H1 (cell line): ENCODE data around the gene KCP. TPM values are rescaled to one million over a fixed set of nuclear protein-coding genes. Genes with fewer than 3 reads are reported as not detected.

Experiments
- CTCF ChIA-PET: fragments of 300-600 bp; sonication (Branson Sonifier 250); formaldehyde crosslinking; loops from one replicate; lab custom pipeline; 2021; ENCODE audit not compliant: partially characterized antibody; lab: Charles Lee
- POLR2A ChIA-PET: fragments of 300-600 bp; sonication (Branson Sonifier 250); formaldehyde crosslinking; loops from one replicate; lab custom pipeline; 2021; ENCODE audit warnings: inconsistent platforms; ENCODE audit not compliant: partially characterized antibody; lab: Charles Lee
- DNase-seq, 2 experiments: peaks; one replicate each; pipeline versions ENCODE4 v3.0.0 to v3.0.0-alpha.2; 2010 to 2022; ENCODE audit warnings: low spot score in 2 of 2, low read depth in 1 of 2, mixed read lengths in 1 of 2
- FAIRE-seq: peaks from 2 replicates; lab custom pipeline; 2011; peaks lifted over from hg19 to GRCh38; lab: Jason Lieb, UNC
- H2AFZ ChIP-seq: 2 replicates; pipeline ENCODE4 v1.8.1; 2012; ENCODE audit warnings: low read length, inconsistent platforms
- H2AK5ac ChIP-seq: 2 replicates; pipeline ENCODE4 v1.6.1; 2013; ENCODE audit warnings: low read depth, low read length
- H2BK120ac ChIP-seq: replicated peaks from 2 replicates; pipeline ENCODE3; 2013; ENCODE audit warnings: low read depth, low read length, inconsistent platforms
- H2BK12ac ChIP-seq: 2 replicates; pipeline ENCODE4 v1.6.1; 2013; ENCODE audit warnings: low read depth, low read length
- H2BK15ac ChIP-seq: 2 replicates; pipeline ENCODE4 v1.6.1; 2013; ENCODE audit warnings: low read length
- H2BK20ac ChIP-seq: 2 replicates; pipeline ENCODE4 v1.6.1; 2013; ENCODE audit warnings: low read length
- H2BK5ac ChIP-seq: 2 replicates; pipeline ENCODE4 v1.6.1; 2013; ENCODE audit warnings: low read depth, low read length
- H3K14ac ChIP-seq: 2 replicates; pipeline ENCODE4 v1.6.1; 2013; ENCODE audit warnings: inconsistent platforms; ENCODE audit not compliant: insufficient read length
- H3K18ac ChIP-seq: 2 replicates; pipeline ENCODE4 v1.6.1; 2013; ENCODE audit warnings: low read length; ENCODE audit errors: extremely low read depth
- H3K23ac ChIP-seq: 2 replicates; pipeline ENCODE4 v1.6.1; 2013; ENCODE audit warnings: inconsistent platforms; ENCODE audit not compliant: insufficient read length
- H3K23me2 ChIP-seq: 2 replicates; pipeline ENCODE4 v1.6.1; 2013; ENCODE audit warnings: low read depth, low read length
- H3K27ac ChIP-seq: 2 replicates; pipeline ENCODE4 v1.6.1; 2011; ENCODE audit warnings: low read depth, low read length, inconsistent platforms
- H3K27me3 ChIP-seq, 4 experiments: replicated peaks in 1 of 4; 1 replicate in 1 of 4; 2 replicates in 3 of 4; pipeline versions ENCODE4 v1.6.1 to v1.8.1; 2011 to 2013; ENCODE audit warnings: low read length in 3 of 4, mild to moderate bottlenecking in 3 of 4, inconsistent platforms in 2 of 4, mixed read lengths in 2 of 4, moderate library complexity in 1 of 4; ENCODE audit not compliant: control insufficient read depth in 3 of 4, insufficient read depth in 3 of 4; ENCODE audit errors: extremely low read depth in 1 of 4
- H3K36me3 ChIP-seq, 4 experiments: 2 replicates each; pipeline versions ENCODE4 v1.6.1 to v1.8.1; 2011 to 2013; ENCODE audit warnings: mild to moderate bottlenecking in 4 of 4, low read length in 3 of 4, moderate library complexity in 2 of 4, control low read depth in 1 of 4, inconsistent platforms in 1 of 4; ENCODE audit not compliant: insufficient read depth in 4 of 4, control insufficient read depth in 2 of 4
- H3K4ac ChIP-seq: replicated peaks from 2 replicates; pipeline ENCODE3; 2013; ENCODE audit warnings: low read length, low read depth, mixed read lengths, inconsistent platforms; ENCODE audit not compliant: insufficient read length
- H3K4me1 ChIP-seq, 4 experiments: replicated peaks in 1 of 4; 1 replicate in 1 of 4; 2 replicates in 3 of 4; pipeline versions ENCODE4 v1.6.1 to v1.8.1; 2011 to 2013; ENCODE audit warnings: low read length in 3 of 4, inconsistent platforms in 2 of 4, mixed read lengths in 1 of 4; ENCODE audit not compliant: insufficient read depth in 4 of 4, control insufficient read depth in 3 of 4
- H3K4me2 ChIP-seq, 2 experiments: 2 replicates each; pipeline versions ENCODE4 v1.6.1 to v1.8.1; 2011 to 2013; ENCODE audit warnings: low read depth in 2 of 2, low read length in 2 of 2, control low read depth in 1 of 2, inconsistent platforms in 1 of 2, mild to moderate bottlenecking in 1 of 2; ENCODE audit not compliant: insufficient read depth in 1 of 2
- H3K4me3 ChIP-seq, 4 experiments: fragments of 200-600, 300-600 bp in 1 of 4; sonication (generic), shearing (Covaris generic), sonication (Bioruptor Twin) in 1 of 4; 2 replicates each; pipeline versions ENCODE4 v1.5.1 to v1.8.1; 2011 to 2016; ENCODE audit warnings: low read length in 4 of 4, low read depth in 3 of 4, control low read depth in 2 of 4, inconsistent platforms in 2 of 4, mild to moderate bottlenecking in 2 of 4, mixed read lengths in 1 of 4, moderate library complexity in 1 of 4; ENCODE audit not compliant: insufficient read depth in 2 of 4; ENCODE audit errors: extremely low read depth in 1 of 4
- H3K56ac ChIP-seq: replicated peaks from 2 replicates; pipeline ENCODE3; 2013; ENCODE audit warnings: low read depth, mild to moderate bottlenecking, mixed read lengths, low read length, inconsistent platforms; ENCODE audit not compliant: insufficient read length
- H3K79me1 ChIP-seq: 2 replicates; pipeline ENCODE4 v1.6.1; 2013; ENCODE audit warnings: low read depth, low read length, control low read depth
- H3K79me2 ChIP-seq, 2 experiments: 2 replicates each; pipeline versions ENCODE4 v1.6.1 to v1.8.1; 2012 to 2013; ENCODE audit warnings: low read length in 2 of 2, mild to moderate bottlenecking in 2 of 2, inconsistent platforms in 1 of 2; ENCODE audit not compliant: insufficient read depth in 2 of 2, control insufficient read depth in 1 of 2
- H3K9ac ChIP-seq, 4 experiments: replicated peaks in 1 of 4; 1 replicate in 1 of 4; 2 replicates in 3 of 4; pipeline versions ENCODE4 v1.6.1 to v1.8.1; 2011 to 2013; ENCODE audit warnings: low read depth in 3 of 4, low read length in 3 of 4, control low read depth in 2 of 4, mild to moderate bottlenecking in 2 of 4, moderate library complexity in 2 of 4, inconsistent platforms in 1 of 4; ENCODE audit errors: extremely low read depth in 1 of 4
- H3K9me3 ChIP-seq, 2 experiments: 2 replicates each; pipeline versions ENCODE4 v1.6.1 to v1.8.1; 2012 to 2013; ENCODE audit warnings: mild to moderate bottlenecking in 2 of 2, moderate library complexity in 2 of 2, control low read depth in 1 of 2, inconsistent platforms in 1 of 2, low read depth in 1 of 2, low read length in 1 of 2, mixed read lengths in 1 of 2; ENCODE audit not compliant: insufficient read depth in 2 of 2
- H4K20me1 ChIP-seq, 2 experiments: replicated peaks in 1 of 2; 2 replicates each; pipeline versions ENCODE3 to v1.8.1; 2011 to 2013; ENCODE audit warnings: inconsistent platforms in 2 of 2, low read length in 2 of 2, mild to moderate bottlenecking in 1 of 2; ENCODE audit not compliant: insufficient read depth in 2 of 2, control insufficient read depth in 1 of 2
- H4K5ac ChIP-seq: 2 replicates; pipeline ENCODE4 v1.6.1; 2013; ENCODE audit warnings: low read length, low read depth, mixed read lengths, inconsistent platforms; ENCODE audit not compliant: insufficient read length
- H4K8ac ChIP-seq: 2 replicates; pipeline ENCODE4 v1.8.0; 2013; ENCODE audit warnings: mild to moderate bottlenecking, moderate library complexity, low read length, inconsistent platforms; ENCODE audit not compliant: insufficient read depth; ENCODE audit errors: extremely low read depth
- H4K91ac ChIP-seq: replicated peaks from 2 replicates; pipeline ENCODE3; 2013; ENCODE audit warnings: low read length, mixed read lengths, inconsistent platforms; ENCODE audit not compliant: insufficient read length
- GTF2F1 ChIP-seq: IDR thresholded peaks from 2 replicates; pipeline ENCODE4 v1.6.1; 2012; ENCODE audit warnings: low read depth, low read length, improper control_type of control experiment, borderline replicate concordance
- WGBS, 2 experiments: shearing (Covaris generic) in 1 of 2; methylation state at CpG; one replicate each; pipeline versions ENCODE4 v1.1.6 to v1.1.7; 2013 to 2015; ENCODE audit warnings: low lambda C conversion rate in 2 of 2, mixed read lengths in 2 of 2, inconsistent platforms in 1 of 2, low coverage in 1 of 2, missing lambda C conversion rate in 1 of 2; ENCODE audit not compliant: insufficient replicate concordance in 2 of 2, insufficient coverage in 1 of 2, insufficient read length in 1 of 2; ENCODE audit errors: extremely low coverage in 1 of 2, missing lambda C conversion rate in 1 of 2; 5-methylcytosine and 5-hydroxymethylcytosine counted together
- polyA plus RNA-seq, 7 experiments: library from polyadenylated mRNA; depleted of rRNA in 3 of 7; stranded (reverse) in 5 of 7; unstranded in 2 of 7; fragments of >200 nt in 5 of 7; fragments of 200-250 nt in 2 of 7; gene quantifications; 1 replicate in 5 of 7; 2 replicates in 1 of 7; 4 replicates in 1 of 7; pipeline versions ENCODE4 v1.2.1 to v1.2.3, GENCODE V29; 2011 to 2013; ENCODE audit warnings: missing spikeins in 2 of 7, mixed read lengths in 2 of 7
- total RNA-seq: library from RNA; stranded (reverse); fragmentation: NEBNext Ultra II Directional; extraction: Animal tissue kit (Norgen Biotek cat#: 25700); gene quantifications from 2 replicates; pipeline ENCODE4 v1.2.1, GENCODE V29; 2021

Gene KCP
- total and polyA plus RNA-seq, 2 of the 8 experiments (the other 6 are each of a cell fraction or from before 2014, with no cell fraction given), result 1.3 to 2.0 TPM

DNA sequence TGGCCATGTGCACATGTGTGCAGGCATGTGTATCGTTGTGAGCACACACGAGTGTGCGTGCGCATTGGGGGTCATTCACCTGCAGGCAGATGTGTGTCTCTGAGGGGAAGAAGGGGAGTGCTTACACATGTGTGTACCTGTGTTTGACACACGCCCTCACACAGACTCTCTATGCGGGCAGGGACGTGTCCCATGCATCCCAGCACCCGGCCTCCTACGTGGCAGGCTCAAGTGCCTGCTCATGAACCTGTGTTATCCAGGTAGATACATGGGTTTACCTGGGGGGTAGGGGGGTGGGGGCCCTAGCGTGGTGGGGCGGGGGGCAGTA lies 18.6 kb downstream of the KCP start:
- no peak overlapping the region for H3K4ac ChIP-seq
- no peaks in the 10 kb centered on the region for H3K36me3 ChIP-seq
- H3K4me2 ChIP-seq, result peak overlapping the region; percentile 30 to 83; a peak in 2 of 4 replicates
- DNase-seq (no peak), FAIRE-seq (no peak)
- H4K91ac ChIP-seq, result no peak overlapping the region
- H2BK120ac ChIP-seq, result peak overlapping the region; percentile 47
- no peak overlapping the region for H3K56ac ChIP-seq
- ChIA-PET POLR2A (no interaction called here), CTCF (interaction anchor here (0.6 to 2.5 kb wide), 3 partner anchors 11 to 174 kb away, joined by 3 to 8 read pairs (median 3); no protein-coding TSS in a partner anchor)
- H2AFZ ChIP-seq, result no peak overlapping the region; the same call in 1 of the 2 replicates
- H3K14ac ChIP-seq, result no peak overlapping the region
- H3K4me3 ChIP-seq, result peak overlapping the region in 1 of 4 experiments; percentile 66; a peak in 1 of 8 replicates
- no peak overlapping the region for H4K8ac ChIP-seq
- no peak overlapping the region for H4K5ac ChIP-seq
- no peak overlapping the region for H2BK5ac ChIP-seq
- H2AK5ac ChIP-seq, result no peak overlapping the region; the same call in 1 of the 2 replicates
- H2BK15ac ChIP-seq, result peak overlapping the region; percentile 94
- H2BK20ac ChIP-seq, result 0 out of 2 replicates have a peak overlapping the region, but pooled peaks have one; percentile 72
- H3K79me2 ChIP-seq, result no peaks in the 10 kb centered on the region
- no peak overlapping the region for H3K27ac ChIP-seq
- 93% methylated on average over 9 of the region's 11 CpGs; no CpG with 5 or more reads in 1 of the 2 experiments for WGBS, 2 experiments
- peaks cover 0 to 13% of the 10 kb centered on the region in 2 experiments for H4K20me1 ChIP-seq
- peaks cover 20% of the 10 kb centered on the region; the same call in 1 of the 2 replicates for H3K23me2 ChIP-seq
- peaks cover 0 to 7% (median 4%) of the 10 kb centered on the region in 4 experiments; a peak in 4 of 7 replicates for H3K27me3 ChIP-seq
- H3K18ac ChIP-seq, result peak overlapping the region; percentile 60; the same call in 1 of the 2 replicates
- TF ChIP-seq GTF2F1, result no peak
- H3K79me1 ChIP-seq, result 0 out of 2 replicates have a peak, but pooled peaks cover 7% of the 10 kb centered on the region
- H3K23ac ChIP-seq, result no peak overlapping the region
- H3K9ac ChIP-seq, result no peak overlapping the region
- H3K9me3 ChIP-seq, result no peaks in the 10 kb centered on the region
- peaks cover 0 to 19% (median 10%) of the 10 kb centered on the region in 4 experiments; a peak in 5 of 7 replicates for H3K4me1 ChIP-seq
- peak overlapping the region; percentile 39; the same call in 1 of the 2 replicates for H2BK12ac ChIP-seq
